T-helper 1 cell treated with Interleukin-12 subunit alpha and Interleukin-12 subunit beta and Interleukin-4 antibody, amounts not matched to agents 30 μg/mL and 1 μg/mL, for 36 hours (primary cell): ENCODE results near the gene SEC14L1.
A peak's percentile ranks its signal among the peaks of the same experiment; 100 is the strongest.
"Not testable (repeated sequence)": the region's sequence is repeated elsewhere in the genome, so short reads cannot be mapped to it uniquely, and the experiment has no call there.

ENCODE experiments used
- H3K27ac Mint-ChIP-seq: one replicate; pipeline ENCODE4 v1.8.0; 2021; ENCODE audit warnings: mild to moderate bottlenecking, mixed read lengths
- H3K27me3 Mint-ChIP-seq: one replicate; pipeline ENCODE4 v1.8.0; 2021; ENCODE audit warnings: low read depth, mixed read lengths
- H3K36me3 Mint-ChIP-seq: one replicate; pipeline ENCODE4 v1.8.0; 2021; ENCODE audit warnings: low read depth, mixed read lengths
- H3K4me1 Mint-ChIP-seq: one replicate; pipeline ENCODE4 v1.8.0; 2021; ENCODE audit warnings: low read depth, mixed read lengths
- H3K4me3 Mint-ChIP-seq: one replicate; pipeline ENCODE4 v1.8.0; 2021; ENCODE audit warnings: mild to moderate bottlenecking, moderate library complexity, mixed read lengths
- H3K9me3 Mint-ChIP-seq: one replicate; pipeline ENCODE4 v1.8.0; 2021; ENCODE audit warnings: mixed read lengths

Gene SEC14L1

DNA sequence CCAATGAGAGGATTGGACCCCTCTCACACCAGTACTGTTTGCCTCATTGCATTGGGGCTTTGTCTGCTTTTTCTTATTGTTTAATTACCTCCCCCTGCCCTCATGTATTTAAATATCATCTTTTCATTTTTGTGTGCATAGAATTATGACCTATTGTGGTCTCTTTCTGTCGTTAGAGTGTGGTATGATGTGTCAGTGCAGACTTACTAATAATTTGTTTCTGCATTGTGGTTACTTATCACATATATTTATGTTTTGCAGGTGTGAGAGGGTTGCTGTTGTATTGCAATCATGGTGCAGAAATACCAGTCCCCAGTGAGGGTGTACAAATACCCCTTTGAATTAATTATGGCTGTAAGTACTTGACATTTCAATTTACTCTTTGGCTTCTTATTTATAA, 2.5 kb downstream of the SEC14L1 start:
- Mint-ChIP-seq H3K9me3 (peaks cover 5% of the 10 kb centered on the region), H3K27me3 (no peaks in the 10 kb centered on the region), H3K4me3 (peak overlapping the region; percentile 46), H3K36me3 (peaks cover 54% of the 10 kb centered on the region), H3K27ac (no peak overlapping the region), H3K4me1 (peaks cover 65% of the 10 kb centered on the region)

DNA sequence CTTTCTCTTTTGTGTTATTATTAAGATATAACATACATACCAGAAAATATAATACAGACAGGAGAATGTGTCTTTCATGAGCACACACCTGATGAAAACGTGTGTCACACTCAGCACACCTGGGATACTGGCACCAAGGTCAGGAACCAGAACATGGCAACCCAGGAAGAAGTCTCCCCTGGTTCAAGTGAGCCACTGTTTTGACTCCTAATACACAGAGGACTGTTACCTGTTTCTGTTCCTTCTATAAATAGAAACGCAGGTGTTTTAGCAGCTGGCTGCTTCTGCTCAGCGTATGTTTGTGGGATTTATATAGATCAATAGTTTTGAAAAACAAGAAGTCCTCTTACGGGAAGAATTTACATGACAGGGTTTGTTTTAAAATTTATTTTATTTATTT, 3.5 kb downstream of the SEC14L1 start:
- peaks cover 61% of the 10 kb centered on the region for H3K36me3 Mint-ChIP-seq
- no peak overlapping the region for H3K27ac Mint-ChIP-seq
- H3K27me3 Mint-ChIP-seq: no peaks in the 10 kb centered on the region
- H3K4me3 Mint-ChIP-seq: no peak overlapping the region
- H3K4me1 Mint-ChIP-seq: peaks cover 72% of the 10 kb centered on the region
- peaks cover 5% of the 10 kb centered on the region for H3K9me3 Mint-ChIP-seq

- Mint-ChIP-seq H3K4me3 (peak overlapping the region; percentile 8), H3K9me3 (no peaks in the 10 kb centered on the region), H3K27ac (peak overlapping the region; percentile 4), H3K36me3 (peaks cover 59% of the 10 kb centered on the region), H3K27me3 (no peaks in the 10 kb centered on the region), H3K4me1 (peaks cover 71% of the 10 kb centered on the region)
These were observed 4.4 kb downstream of the SEC14L1 start for GRCh38 chr17:77145224-77145611.

DNA sequence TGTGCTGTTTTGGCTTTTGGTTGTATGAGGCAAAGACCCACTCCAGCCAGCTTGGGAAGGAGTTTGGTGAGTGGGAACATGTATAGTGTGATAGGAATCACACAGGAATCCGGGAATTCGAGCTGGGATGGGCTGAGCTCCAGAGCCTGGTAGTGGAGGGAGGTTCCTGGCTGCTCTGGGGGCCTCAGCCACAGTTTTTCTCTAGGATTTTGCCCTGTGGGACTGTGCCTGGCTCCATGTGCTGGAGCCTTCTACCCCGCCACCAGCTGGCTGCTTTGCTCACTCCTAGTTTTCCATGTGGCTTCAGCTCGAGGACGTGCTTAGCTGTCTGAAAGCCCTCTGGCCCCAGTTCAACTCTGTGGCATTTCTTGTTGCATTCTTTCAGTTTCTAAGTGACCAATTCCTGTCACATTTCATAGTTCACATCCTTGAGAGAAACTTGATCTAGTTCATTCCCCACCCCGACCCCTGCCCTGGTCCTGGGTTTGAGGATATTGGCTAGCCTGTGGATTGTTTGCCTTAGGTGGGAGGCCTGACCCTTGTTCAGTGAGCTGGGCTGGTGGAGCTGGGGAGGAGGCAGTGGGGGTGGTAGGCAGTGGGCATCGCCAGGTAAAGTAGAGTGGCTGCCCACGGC, 5.0 kb downstream of the SEC14L1 start:
- peak overlapping the region; percentile 62 for H3K27ac Mint-ChIP-seq

DNA sequence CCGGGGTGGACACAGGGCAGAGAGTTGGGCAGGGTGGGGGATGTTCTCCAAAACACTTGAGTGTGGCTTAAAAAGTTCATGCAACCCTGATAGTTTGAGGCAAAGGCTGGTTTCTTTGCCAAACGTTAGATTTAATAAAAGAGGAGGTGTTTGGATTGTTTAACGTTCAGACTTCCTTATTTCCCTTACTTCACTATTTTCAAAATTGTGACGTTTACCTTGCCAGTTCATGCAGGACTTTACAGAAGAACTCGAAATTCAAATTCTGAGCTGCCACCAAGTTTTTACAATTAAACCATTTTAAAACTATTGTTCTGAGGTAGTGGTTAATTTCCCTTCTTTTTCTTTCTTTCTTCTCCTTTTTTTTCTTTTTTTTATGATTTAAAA, 5.5 kb downstream of the SEC14L1 start:
- peak overlapping the region; percentile 56 for H3K4me3 Mint-ChIP-seq
- peak overlapping the region; percentile 62 for H3K27ac Mint-ChIP-seq
- H3K9me3 Mint-ChIP-seq: no peaks in the 10 kb centered on the region
- H3K4me1 Mint-ChIP-seq: peaks cover 76% of the 10 kb centered on the region
- peaks cover 66% of the 10 kb centered on the region for H3K36me3 Mint-ChIP-seq
- no peaks in the 10 kb centered on the region for H3K27me3 Mint-ChIP-seq

More for the DNA sequence above, 5.0 kb downstream of the SEC14L1 start:
- Mint-ChIP-seq H3K4me1 (peaks cover 72% of the 10 kb centered on the region), H3K4me3 (peak overlapping the region; percentile 56), H3K27me3 (no peaks in the 10 kb centered on the region), H3K9me3 (no peaks in the 10 kb centered on the region), H3K36me3 (peaks cover 63% of the 10 kb centered on the region)

DNA sequence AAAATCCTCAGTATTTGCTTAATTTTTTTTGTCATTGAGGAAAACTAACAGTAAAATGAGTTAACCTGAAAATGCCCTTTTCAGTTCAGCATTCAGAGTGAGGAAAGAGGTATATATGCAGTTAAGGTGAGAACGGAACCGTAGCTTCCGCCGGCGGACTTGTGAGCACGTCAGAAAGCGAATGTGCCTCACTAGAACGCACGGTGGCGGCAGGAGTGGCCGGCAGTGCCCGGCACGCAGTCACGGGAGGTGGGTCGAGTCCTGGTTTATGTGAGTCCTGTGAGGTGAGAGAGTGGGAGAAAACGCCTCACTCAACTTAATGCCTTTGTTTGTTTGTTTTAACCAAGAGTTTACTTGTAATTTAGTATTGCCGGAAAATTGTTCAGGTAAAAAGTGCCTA, 6.1 kb downstream of the SEC14L1 start:
- H3K36me3 Mint-ChIP-seq: peaks cover 64% of the 10 kb centered on the region
- no peak overlapping the region for H3K27ac Mint-ChIP-seq
- H3K27me3 Mint-ChIP-seq: no peaks in the 10 kb centered on the region
- no peak overlapping the region for H3K4me3 Mint-ChIP-seq
- H3K4me1 Mint-ChIP-seq: peaks cover 74% of the 10 kb centered on the region
- H3K9me3 Mint-ChIP-seq: no peaks in the 10 kb centered on the region

DNA sequence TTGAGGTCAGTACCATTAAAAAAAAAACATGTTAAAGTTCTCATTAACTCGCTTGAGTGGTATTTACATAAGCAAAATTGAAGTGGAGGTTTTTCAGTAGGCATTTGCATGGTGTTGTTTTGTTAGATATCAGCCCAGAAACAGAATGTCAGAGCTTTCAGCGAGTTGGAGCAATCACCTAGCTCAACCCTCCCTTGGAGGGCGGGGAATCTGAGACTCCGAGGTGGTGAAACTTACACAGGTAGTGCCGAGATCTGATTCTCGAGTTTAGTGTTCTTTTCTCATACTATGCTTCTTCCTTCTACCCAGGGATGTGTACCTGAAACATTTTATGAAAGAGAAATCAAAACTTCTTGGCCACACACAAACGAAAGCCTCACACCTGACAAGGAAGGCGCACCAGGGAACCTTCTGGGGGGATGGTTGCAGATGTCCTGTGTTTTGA, 6.6 kb downstream of the SEC14L1 start:
- H3K27ac Mint-ChIP-seq: no peak overlapping the region
- no peak overlapping the region for H3K4me3 Mint-ChIP-seq
- no peaks in the 10 kb centered on the region for H3K27me3 Mint-ChIP-seq

GRCh38 chr17:77148077-77148939, 7.5 kb downstream of the SEC14L1 start:
- H3K4me1 Mint-ChIP-seq: peaks cover 63% of the 10 kb centered on the region
- no peak overlapping the region for H3K27ac Mint-ChIP-seq
- peaks cover 58% of the 10 kb centered on the region for H3K36me3 Mint-ChIP-seq
- no peak overlapping the region for H3K4me3 Mint-ChIP-seq
- no peaks in the 10 kb centered on the region for H3K27me3 Mint-ChIP-seq
- H3K9me3 Mint-ChIP-seq: no peaks in the 10 kb centered on the region

More for the DNA sequence above, 6.6 kb downstream of the SEC14L1 start:
- Mint-ChIP-seq H3K9me3 (no peaks in the 10 kb centered on the region), H3K36me3 (peaks cover 61% of the 10 kb centered on the region), H3K4me1 (peaks cover 69% of the 10 kb centered on the region)

DNA sequence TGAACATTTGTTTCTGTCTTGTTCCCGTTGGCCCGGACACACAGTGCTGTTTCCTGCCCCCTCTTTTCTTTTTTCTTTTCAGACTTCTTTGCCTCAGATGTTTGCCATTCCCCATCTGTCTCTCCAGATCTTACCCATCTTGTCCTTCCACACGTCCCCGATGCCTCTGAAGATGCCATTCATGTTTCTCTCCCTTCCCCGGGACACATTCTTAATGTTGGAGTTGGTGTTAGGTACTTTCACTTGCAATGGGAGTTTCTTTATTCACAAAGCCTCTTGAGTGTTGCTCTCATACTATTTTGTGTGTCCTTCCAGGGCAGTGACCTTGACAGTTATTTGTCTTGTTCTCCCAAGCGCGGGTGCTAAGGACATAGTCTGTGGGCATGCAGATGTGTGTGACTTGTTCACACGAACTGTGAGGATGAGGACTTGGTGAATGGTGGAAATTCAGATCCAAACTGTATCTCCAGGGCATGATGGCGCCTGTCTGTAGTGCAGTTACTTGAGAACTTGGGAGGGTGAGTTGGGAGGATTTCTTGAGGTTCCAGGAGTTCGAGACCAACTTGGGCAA, 8.3 kb downstream of the SEC14L1 start:
- Mint-ChIP-seq H3K4me1 (peaks cover 63% of the 10 kb centered on the region), H3K9me3 (no peaks in the 10 kb centered on the region), H3K27ac (no peak overlapping the region), H3K27me3 (no peaks in the 10 kb centered on the region), H3K36me3 (peaks cover 51% of the 10 kb centered on the region), H3K4me3 (no peak overlapping the region)

GRCh38 chr17:77150196-77150595, 9.4 kb downstream of the SEC14L1 start:
- H3K36me3 Mint-ChIP-seq: peaks cover 50% of the 10 kb centered on the region

DNA sequence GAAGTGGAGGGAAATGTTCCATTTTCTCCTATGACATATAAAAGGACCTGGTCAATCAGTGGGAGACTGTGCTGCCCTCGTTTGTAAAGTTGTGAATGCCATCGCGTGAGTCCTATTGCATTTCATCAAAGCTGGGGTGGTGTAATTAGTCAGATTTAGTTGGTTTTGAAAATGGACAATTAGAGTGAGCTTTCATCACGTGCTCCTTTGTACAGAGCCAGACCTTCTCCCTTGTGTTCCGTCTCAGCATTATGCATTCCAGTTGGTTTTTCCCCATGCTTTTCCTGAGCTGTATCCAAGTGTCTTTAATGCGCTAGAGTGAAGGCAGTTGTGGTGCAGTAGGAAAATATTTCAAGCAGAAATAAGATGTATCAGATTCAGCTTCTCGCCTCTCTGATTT, 10.4 kb downstream of the SEC14L1 start:
- peaks cover 46% of the 10 kb centered on the region for H3K36me3 Mint-ChIP-seq
- H3K27me3 Mint-ChIP-seq: no peaks in the 10 kb centered on the region
- H3K9me3 Mint-ChIP-seq: no peaks in the 10 kb centered on the region
- H3K27ac Mint-ChIP-seq: no peak overlapping the region
- H3K4me3 Mint-ChIP-seq: no peak overlapping the region
- peaks cover 62% of the 10 kb centered on the region for H3K4me1 Mint-ChIP-seq

More at GRCh38 chr17:77150196-77150595, 9.4 kb downstream of the SEC14L1 start:
- H3K27ac Mint-ChIP-seq: no peak overlapping the region
- no peak overlapping the region for H3K4me3 Mint-ChIP-seq
- peaks cover 64% of the 10 kb centered on the region for H3K4me1 Mint-ChIP-seq
- H3K27me3 Mint-ChIP-seq: no peaks in the 10 kb centered on the region
- no peaks in the 10 kb centered on the region for H3K9me3 Mint-ChIP-seq

- H3K27me3 Mint-ChIP-seq, H3K27ac Mint-ChIP-seq, H3K9me3 Mint-ChIP-seq, H3K4me3 Mint-ChIP-seq: not testable (repeated sequence)
- H3K4me1 Mint-ChIP-seq: peaks cover 54% of the 10 kb centered on the region
- peaks cover 42% of the 10 kb centered on the region for H3K36me3 Mint-ChIP-seq
These were observed 11.3 kb downstream of the SEC14L1 start for GRCh38 chr17:77152056-77152455.

DNA sequence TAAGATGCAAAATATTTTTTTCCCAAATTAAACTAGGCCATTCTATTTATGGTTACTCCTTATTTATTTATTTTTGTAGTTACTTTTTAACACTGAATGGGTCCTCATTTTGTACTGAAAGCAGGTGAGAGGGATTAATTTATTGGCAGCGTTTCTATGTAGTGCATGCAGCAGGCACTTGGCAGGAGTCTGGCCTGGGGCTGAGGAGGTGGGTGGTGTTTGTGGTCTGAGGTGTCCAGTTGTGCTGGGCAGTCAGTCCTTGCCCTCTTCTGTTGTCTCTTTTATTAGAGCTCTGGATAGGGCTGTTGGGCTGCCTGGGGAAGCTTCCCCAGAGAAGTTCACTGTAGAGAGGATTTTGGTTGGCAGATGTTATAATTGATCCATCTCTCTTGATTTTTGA, 12.7 kb downstream of the SEC14L1 start:
- H3K9me3 Mint-ChIP-seq: no peaks in the 10 kb centered on the region
- no peak overlapping the region for H3K27ac Mint-ChIP-seq
- H3K4me1 Mint-ChIP-seq: peaks cover 45% of the 10 kb centered on the region
- H3K27me3 Mint-ChIP-seq: no peaks in the 10 kb centered on the region
- H3K36me3 Mint-ChIP-seq: peaks cover 38% of the 10 kb centered on the region
- no peak overlapping the region for H3K4me3 Mint-ChIP-seq

DNA sequence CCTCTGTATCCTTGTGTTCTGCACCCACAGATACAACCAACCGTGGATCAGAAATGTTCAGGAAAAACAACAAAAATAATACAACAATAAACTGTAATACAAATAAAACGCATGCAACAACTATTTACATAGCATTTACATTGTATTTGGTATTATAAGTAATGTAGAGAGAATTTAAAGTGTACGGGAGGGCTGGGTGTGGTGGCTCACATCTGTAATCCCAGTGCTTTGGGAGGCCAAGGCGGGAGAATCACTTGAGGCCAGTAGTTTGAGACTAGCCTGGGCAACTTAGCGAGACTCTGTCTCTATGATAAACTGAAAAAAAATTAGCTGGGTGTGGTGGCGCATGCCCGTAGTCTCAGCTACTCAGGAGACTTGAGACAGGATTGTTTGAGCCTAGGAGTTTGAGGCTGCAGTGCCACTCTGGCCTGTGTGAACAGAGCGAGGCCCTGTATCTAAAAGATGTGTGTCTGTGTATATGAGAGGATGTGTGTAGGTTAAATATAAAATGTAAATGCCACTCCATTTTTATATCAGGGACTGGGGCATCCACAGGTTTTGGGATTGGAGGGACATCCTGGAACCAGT, 13.3 kb downstream of the SEC14L1 start:
- Mint-ChIP-seq H3K27ac (no peak overlapping the region), H3K4me1 (peaks cover 40% of the 10 kb centered on the region), H3K27me3 (no peaks in the 10 kb centered on the region), H3K4me3 (no peak overlapping the region), H3K9me3 (no peaks in the 10 kb centered on the region), H3K36me3 (peaks cover 32% of the 10 kb centered on the region)
